GM18508 (cell line): ENCODE measurements around the gene IRF1.
A peak's percentile ranks its signal among the peaks of the same experiment; 100 is the strongest.

ENCODE experiments used
- ATAC-seq: cut with Tn5 transposase; IDR thresholded peaks from one replicate; pipeline ENCODE4 v1.9.1; 2021; ENCODE audit warnings: moderate number of reproducible peaks; ENCODE audit not compliant: insufficient read depth, unreplicated experiment

IRF1 gene

GRCh38 chr5:132463811-132464155, 26.8 kb downstream of the IRF1 start:
- no peak for ATAC-seq

DNA sequence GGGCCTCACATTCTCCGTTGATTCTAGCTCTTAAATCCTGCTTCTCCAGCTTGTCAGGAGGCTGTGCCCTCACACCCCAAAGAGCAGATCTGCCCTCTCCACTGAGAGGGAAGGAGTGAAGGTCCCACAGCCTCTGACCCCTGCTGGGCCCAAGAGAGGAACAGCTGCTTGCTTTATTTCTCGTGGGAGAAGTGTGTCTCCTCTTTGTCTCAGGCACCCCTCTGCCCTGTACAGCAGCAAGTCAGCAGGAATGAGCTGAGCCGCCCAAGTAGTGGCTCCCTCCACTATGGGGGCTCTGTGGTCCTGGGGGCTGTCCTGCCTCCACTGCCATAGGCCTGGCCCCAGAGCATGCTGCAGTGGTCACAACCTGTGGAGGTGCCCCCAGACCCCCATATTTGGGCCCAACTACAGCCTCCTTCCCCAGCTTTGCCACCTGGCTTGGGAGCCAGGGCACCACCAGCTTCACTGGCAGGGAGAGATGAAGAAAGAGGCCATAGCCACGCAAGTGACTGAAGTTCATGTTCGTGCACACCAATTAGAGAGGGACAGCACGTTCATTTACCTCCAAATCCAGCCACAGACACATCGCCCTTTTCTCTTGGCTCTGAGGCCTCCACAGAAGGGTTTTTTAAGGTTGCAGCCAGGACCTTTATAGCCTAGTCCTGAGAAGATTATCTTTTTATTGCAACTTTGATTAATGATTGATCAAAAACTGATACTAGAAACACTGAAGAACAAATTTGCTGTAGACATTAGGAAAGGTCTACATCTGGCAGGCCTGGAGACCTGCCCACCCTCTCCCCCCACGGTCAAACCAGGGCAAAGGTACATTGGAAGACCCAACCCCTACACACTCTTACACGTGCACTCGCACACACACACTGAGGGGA, 27.5 kb downstream of the IRF1 start:
- no peak for ATAC-seq

- ATAC-seq = no peak
These were observed 28.2 kb downstream of the IRF1 start for GRCh38 chr5:132462333-132462732.

GRCh38 chr5:132461569-132462070, 29.0 kb downstream of the IRF1 start:
- ATAC-seq = no peak

DNA sequence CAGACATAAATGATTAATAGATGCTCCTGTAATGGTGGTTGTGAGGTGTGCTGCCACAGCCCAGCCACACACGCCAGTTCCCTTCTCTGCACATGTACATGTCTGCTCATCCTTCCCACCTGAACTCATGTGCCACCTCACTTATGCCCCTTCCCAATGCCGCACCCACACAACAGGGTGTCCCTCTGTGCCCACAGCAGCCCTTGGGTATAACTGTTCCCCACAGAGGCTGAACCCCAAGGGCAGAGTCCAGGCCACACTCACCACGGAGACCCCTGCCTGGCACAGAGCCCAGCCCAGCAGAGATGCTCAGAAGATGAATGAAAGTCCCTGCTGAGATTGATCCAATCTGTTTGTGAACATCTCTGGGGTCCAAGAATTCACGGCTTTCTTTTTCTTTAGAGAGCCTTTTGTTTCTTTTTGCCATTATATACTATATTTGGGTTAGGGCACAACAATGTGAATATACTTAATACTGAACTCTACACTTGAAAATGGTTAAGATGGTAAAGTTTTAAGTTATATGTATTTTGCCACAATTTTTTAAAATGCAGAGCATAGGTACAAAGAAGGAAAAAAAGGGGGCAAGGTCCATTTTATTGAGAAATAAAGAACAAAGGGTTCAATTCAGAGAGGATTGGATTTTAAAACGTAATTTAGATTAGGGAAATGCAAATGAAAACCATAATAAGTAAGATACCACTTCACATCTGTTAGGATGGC, 29.6 kb downstream of the IRF1 start:
- ATAC-seq = no peak

- no peak for ATAC-seq
These were observed 30.4 kb downstream of the IRF1 start for GRCh38 chr5:132459983-132460838.

- ATAC-seq = no peak
These were observed 31.3 kb downstream of the IRF1 start for GRCh38 chr5:132459031-132459982.

DNA sequence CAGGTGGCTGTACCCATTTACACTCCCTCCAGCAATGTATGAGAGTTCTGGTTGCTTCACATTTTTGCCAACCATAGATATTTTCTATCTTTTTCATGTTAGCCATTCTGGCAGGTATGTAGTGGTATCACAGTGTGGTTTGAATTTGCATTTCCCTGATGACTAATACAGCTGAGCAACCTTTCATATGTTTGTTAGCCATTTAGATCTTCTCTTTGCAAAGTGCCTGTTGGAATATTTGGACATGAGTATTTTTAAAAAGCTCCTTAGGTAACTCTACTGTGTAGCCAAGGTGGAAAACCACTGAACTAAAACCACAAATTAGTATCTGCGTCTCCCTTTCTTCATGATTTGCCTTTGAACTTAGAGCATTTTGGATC, 31.9 kb downstream of the IRF1 start:
- ATAC-seq = peak; percentile 35

DNA sequence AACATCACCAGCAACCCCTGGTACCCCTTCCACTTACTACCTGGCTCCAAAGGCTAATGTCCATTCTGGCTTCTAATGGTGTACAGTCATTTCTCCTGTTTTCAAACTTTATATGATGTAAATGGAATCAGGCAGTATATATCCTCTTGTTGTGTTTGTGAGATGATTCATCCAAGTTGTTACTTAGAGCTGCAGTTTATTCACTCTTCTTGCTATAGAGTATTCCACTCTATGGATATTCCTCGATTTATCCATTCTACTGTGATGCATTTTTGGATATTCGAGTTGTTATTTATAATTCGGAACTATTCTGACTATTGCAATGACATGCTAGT, 32.4 kb downstream of the IRF1 start:
- no peak for ATAC-seq

DNA sequence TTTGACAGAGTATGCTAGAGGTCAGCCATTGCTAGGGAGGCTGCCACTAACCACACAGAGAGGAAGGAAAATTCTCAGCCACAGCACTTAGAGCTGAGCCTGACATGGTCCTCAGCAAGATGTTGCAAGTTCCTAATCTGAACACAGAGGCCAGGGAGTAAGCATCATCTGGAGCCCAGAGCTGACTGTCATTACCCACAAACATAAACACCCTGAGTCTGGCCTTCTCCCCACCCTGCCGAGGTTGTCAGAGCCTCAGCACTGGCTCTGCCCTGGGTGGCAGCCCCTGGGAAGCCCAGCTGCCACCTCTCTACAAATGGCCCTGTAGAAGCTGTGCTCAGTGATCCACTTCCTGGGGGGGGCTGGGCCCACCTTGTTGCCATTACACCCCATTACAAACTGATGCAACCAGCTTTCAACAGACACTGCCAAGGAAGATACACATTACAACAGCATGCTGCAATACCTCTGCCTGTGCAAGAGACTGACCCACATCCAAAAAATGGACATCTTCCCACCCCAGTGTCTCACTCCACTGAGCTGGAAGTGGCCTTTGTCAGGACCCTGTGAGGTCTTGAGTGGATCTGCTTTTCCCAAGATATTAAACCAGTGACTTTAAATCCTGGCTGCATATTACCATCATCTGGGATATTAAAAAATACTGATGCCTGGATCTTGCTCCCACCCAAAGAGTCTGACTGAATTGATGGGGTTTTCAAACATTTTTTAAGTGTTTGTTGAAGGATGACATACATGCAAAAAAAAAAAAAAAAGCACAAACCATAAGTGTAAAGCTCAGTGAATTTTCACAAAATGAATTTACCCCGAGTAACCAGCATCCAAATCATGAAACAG, 33.0 kb downstream of the IRF1 start:
- no peak for ATAC-seq

DNA sequence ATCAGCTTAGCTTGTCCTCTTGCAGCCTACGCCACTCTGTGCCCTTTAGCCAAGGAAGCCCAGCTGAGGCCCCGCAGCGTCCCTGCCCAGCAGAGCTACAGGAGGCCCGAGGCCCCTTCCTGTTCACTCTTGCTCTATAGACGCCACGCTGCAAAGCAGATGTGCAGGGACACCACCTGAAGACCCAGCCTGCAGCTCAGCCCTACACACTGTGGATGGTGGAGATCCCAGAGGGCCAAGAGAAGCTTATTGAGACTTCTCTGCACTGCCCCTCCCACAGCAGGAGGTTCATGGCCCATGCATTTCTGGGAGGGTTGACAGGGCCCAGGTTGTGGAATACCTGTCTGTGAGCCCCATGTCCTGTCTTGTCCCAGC, 33.6 kb downstream of the IRF1 start:
- no peak for ATAC-seq

GRCh38 chr5:132456296-132456986, 34.1 kb downstream of the IRF1 start:
- ATAC-seq = no peak

GRCh38 chr5:132455614-132456115, 34.9 kb downstream of the IRF1 start:
- no peak for ATAC-seq

- ATAC-seq = no peak
These were observed 36.2 kb downstream of the IRF1 start for GRCh38 chr5:132454361-132454760.

- ATAC-seq = no peak
These were observed 39.2 kb downstream of the IRF1 start for GRCh38 chr5:132451387-132451786.

DNA sequence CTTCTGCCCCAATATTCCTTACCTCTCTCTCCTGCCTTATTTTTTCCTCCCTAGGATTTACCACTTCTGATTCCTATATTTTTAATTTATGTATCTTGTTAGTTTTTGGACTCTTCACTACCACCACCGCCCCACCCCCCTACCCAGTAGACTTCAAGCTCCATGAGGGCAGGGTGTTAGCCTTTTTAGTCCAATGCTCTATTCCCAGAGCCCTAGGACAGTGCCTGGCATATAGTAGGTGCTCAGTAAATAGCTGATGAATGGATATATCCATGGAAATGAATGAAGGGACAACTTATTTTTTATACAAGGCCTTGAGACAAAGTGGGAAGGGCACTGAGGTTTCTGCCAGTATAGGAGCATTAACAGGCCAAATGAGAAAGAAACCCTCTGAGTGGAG, 41.5 kb downstream of the IRF1 start:
- ATAC-seq = no peak

DNA sequence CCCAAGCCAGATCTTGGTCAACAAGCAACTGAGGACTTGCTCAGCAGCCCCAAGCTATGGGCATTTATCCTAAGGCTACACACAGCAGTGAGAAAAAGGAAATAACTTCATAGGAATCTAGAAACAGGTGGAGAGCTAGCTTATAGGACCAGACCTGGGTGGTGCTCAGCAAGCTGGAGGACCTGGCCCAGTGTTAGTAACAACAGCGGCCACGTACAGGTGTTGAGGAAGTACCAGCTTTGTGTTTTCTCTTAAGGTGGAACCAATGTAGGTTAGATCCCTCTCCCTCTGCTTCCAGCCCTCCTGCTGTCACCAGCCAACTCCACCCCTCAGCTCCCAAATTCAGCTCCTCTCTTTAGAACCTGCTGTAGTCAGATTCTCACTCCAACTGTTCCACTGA, 43.4 kb downstream of the IRF1 start:
- no peak for ATAC-seq

DNA sequence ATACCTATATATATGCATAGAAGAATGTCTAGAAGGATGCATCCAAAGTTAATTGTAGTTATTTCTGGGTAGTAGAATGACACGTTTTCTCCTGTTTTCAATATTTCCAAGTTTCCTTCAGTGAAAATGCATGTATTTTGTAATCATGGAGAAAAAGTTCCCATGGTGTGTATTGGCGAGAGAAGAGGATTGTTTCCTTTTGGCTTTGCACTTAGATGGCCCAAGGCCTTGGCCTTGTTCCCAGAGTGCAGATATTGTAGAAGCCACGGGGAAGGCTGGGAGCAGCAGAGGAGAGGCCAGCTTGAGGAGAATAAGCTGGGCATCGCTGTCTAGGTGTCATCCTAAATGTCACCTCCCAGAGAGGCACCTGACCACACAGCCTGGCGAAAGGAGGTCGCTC, 44.0 kb downstream of the IRF1 start:
- no peak for ATAC-seq
